ENCODE results near the gene ZNF416. TPM values are rescaled to one million over a fixed set of nuclear protein-coding genes. Genes with fewer than 3 reads are reported as not detected.

ZNF416 gene
- total and polyA plus RNA-seq, 2 experiments from 2014 or later, result 4.3 to 11.9 TPM

DNA sequence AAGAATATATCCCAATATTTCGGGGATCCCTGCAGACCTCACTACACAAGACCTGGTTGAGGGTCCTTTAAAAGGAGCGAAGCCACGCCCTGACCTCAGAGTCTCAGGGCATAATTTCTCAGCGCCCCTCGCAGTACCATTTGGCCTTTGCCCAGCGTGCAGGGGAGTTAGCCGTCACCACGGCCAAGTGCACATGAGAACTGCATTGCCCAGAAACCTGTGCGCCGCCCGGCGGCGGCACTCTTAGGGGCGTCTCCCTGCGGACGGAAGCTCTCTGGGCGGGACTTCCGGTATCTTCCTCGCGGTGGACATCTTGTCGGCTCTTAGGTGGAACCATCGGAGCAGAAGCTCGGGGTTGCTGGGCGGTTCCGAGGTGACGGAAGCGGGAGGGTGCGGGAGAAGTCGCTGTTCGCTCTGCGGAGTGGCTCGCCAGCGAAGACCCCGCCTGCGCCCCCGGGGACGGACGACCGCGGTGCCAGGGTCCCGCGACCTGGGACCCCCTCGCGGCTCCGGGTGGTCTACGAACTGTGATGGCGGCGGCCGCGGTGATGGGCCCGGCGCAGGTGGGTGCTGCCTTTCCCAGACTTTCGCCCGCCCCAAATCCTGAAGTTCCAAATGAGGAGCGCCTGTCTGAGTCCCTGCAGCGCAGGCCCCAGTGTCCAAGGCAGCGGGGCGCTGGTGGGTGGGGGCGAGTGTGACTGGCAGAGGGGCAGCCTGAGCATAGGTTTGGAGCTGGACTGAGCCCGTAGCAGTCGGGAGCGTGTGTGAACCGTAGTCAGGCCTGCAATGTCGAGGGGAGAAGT is 35.4 kb upstream of the ZNF416 start, which contains the start of gene ZNF134:
Gene ZNF134, plus strand, starts transcription at position 302 of the 803 bp plus-strand sequence. CDS start 5,227 bp downstream, outside the sequence.
- peak within 1 kb of the TSS; percentile 89 for H3K27ac Mint-ChIP-seq

More for the DNA sequence above, 35.4 kb upstream of the ZNF416 start, which contains the start of gene ZNF134:
- H3K27me3 Mint-ChIP-seq (ENCODE audit: insufficient read depth, low read depth, poor library complexity), result peaks cover 20% of the 10 kb centered on the region
- peaks cover 8% of the 10 kb centered on the region; the same call in 1 of the 3 replicates for H3K4me1 Mint-ChIP-seq
- Histone ChIP-seq H3K4me3 (peak within 1 kb of the TSS; percentile 100), H3K27me3 (ENCODE audit: insufficient read depth) (no peaks in the 10 kb centered on the region), H4K20me1 (replicated peaks; ENCODE audit: insufficient read depth) (no peaks in the 10 kb centered on the region; the same call in 1 of the 2 replicates), H3K9me2 (ENCODE audit: insufficient read depth) (peaks cover 29% of the 10 kb centered on the region), H2AFZ (peak within 1 kb of the TSS; percentile 93), H3K4me1 (ENCODE audit: insufficient read depth) (0 out of 2 replicates have a peak, but pooled peaks cover 3% of the 10 kb centered on the region), H3F3A (replicated peaks; ENCODE audit: low read depth) (no peaks in the 10 kb centered on the region), H3K27ac (ENCODE audit: low read depth) (peak within 1 kb of the TSS; percentile 66; the same call in 1 of the 2 replicates), H3K4me2 (peak within 1 kb of the TSS; percentile 97), H3K36me3 (ENCODE audit: insufficient read depth) (peaks cover 36% of the 10 kb centered on the region), H3K79me2 (replicated peaks; ENCODE audit: insufficient read depth) (peaks cover 50% of the 10 kb centered on the region)
- peak within 1 kb of the TSS; percentile 95 for H3K4me3 Mint-ChIP-seq
- TF ChIP-seq, protein P1, sequence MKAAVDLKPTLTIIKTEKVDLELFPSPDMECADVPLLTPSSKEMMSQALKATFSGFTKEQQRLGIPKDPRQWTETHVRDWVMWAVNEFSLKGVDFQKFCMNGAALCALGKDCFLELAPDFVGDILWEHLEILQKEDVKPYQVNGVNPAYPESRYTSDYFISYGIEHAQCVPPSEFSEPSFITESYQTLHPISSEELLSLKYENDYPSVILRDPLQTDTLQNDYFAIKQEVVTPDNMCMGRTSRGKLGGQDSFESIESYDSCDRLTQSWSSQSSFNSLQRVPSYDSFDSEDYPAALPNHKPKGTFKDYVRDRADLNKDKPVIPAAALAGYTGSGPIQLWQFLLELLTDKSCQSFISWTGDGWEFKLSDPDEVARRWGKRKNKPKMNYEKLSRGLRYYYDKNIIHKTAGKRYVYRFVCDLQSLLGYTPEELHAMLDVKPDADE (IDR thresholded peaks at IDR 0.05), result peak; percentile 91
- peak; percentile 85 for TF ChIP-seq POLR2AphosphoS5 (IDR thresholded peaks at IDR 0.05; ENCODE audit: low read depth)
- TF ChIP-seq CREB1 (CRISPR knock-in tag; IDR thresholded peaks at IDR 0.05; ENCODE audit: low read depth), result peak; percentile 61; the same call in 1 of the 2 replicates
- TF ChIP-seq NANOG (IDR thresholded peaks at IDR 0.05; ENCODE audit: borderline replicate concordance), result no peak
- TF ChIP-seq, protein P2, sequence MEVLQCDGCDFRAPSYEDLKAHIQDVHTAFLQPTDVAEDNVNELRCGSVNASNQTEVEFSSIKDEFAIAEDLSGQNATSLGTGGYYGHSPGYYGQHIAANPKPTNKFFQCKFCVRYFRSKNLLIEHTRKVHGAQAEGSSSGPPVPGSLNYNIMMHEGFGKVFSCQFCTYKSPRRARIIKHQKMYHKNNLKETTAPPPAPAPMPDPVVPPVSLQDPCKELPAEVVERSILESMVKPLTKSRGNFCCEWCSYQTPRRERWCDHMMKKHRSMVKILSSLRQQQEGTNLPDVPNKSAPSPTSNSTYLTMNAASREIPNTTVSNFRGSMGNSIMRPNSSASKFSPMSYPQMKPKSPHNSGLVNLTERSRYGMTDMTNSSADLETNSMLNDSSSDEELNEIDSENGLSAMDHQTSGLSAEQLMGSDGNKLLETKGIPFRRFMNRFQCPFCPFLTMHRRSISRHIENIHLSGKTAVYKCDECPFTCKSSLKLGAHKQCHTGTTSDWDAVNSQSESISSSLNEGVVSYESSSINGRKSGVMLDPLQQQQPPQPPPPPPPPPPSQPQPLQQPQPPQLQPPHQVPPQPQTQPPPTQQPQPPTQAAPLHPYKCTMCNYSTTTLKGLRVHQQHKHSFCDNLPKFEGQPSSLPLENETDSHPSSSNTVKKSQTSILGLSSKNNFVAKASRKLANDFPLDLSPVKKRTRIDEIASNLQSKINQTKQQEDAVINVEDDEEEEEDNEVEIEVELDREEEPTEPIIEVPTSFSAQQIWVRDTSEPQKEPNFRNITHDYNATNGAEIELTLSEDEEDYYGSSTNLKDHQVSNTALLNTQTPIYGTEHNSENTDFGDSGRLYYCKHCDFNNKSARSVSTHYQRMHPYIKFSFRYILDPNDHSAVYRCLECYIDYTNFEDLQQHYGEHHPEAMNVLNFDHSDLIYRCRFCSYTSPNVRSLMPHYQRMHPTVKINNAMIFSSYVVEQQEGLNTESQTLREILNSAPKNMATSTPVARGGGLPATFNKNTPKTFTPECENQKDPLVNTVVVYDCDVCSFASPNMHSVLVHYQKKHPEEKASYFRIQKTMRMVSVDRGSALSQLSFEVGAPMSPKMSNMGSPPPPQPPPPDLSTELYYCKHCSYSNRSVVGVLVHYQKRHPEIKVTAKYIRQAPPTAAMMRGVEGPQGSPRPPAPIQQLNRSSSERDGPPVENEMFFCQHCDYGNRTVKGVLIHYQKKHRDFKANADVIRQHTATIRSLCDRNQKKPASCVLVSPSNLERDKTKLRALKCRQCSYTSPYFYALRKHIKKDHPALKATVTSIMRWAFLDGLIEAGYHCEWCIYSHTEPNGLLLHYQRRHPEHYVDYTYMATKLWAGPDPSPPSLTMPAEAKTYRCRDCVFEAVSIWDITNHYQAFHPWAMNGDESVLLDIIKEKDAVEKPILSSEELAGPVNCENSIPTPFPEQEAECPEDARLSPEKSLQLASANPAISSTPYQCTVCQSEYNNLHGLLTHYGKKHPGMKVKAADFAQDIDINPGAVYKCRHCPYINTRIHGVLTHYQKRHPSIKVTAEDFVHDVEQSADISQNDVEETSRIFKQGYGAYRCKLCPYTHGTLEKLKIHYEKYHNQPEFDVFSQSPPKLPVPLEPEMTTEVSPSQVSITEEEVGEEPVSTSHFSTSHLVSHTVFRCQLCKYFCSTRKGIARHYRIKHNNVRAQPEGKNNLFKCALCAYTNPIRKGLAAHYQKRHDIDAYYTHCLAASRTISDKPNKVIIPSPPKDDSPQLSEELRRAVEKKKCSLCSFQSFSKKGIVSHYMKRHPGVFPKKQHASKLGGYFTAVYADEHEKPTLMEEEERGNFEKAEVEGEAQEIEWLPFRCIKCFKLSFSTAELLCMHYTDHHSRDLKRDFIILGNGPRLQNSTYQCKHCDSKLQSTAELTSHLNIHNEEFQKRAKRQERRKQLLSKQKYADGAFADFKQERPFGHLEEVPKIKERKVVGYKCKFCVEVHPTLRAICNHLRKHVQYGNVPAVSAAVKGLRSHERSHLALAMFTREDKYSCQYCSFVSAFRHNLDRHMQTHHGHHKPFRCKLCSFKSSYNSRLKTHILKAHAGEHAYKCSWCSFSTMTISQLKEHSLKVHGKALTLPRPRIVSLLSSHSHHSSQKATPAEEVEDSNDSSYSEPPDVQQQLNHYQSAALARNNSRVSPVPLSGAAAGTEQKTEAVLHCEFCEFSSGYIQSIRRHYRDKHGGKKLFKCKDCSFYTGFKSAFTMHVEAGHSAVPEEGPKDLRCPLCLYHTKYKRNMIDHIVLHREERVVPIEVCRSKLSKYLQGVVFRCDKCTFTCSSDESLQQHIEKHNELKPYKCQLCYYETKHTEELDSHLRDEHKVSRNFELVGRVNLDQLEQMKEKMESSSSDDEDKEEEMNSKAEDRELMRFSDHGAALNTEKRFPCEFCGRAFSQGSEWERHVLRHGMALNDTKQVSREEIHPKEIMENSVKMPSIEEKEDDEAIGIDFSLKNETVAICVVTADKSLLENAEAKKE (CRISPR knock-in tag; IDR thresholded peaks at IDR 0.05), result no peak
- TF ChIP-seq STAT1 (IDR thresholded peaks at IDR 0.05; ENCODE audit: unreplicated experiment), result no peak
- TF ChIP-seq EZH2 (IDR thresholded peaks at IDR 0.05; ENCODE audit: low read depth, unreplicated experiment), result no peak
- no peak for TF ChIP-seq REST (IDR thresholded peaks at IDR 0.05; ENCODE audit: unreplicated experiment)
- no peak for TF ChIP-seq ZNF331 (CRISPR knock-in tag; IDR thresholded peaks at IDR 0.05; ENCODE audit: low read depth)
- no peak for TF ChIP-seq ZNF114 (CRISPR knock-in tag; IDR thresholded peaks at IDR 0.05)
- no peak for TF ChIP-seq EZH2phosphoT487 (IDR thresholded peaks at IDR 0.05; ENCODE audit: unreplicated experiment)
- TF ChIP-seq, protein P3, sequence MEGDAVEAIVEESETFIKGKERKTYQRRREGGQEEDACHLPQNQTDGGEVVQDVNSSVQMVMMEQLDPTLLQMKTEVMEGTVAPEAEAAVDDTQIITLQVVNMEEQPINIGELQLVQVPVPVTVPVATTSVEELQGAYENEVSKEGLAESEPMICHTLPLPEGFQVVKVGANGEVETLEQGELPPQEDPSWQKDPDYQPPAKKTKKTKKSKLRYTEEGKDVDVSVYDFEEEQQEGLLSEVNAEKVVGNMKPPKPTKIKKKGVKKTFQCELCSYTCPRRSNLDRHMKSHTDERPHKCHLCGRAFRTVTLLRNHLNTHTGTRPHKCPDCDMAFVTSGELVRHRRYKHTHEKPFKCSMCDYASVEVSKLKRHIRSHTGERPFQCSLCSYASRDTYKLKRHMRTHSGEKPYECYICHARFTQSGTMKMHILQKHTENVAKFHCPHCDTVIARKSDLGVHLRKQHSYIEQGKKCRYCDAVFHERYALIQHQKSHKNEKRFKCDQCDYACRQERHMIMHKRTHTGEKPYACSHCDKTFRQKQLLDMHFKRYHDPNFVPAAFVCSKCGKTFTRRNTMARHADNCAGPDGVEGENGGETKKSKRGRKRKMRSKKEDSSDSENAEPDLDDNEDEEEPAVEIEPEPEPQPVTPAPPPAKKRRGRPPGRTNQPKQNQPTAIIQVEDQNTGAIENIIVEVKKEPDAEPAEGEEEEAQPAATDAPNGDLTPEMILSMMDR (conservative IDR thresholded peaks at IDR 0.05; ENCODE audit: low read depth in 2 of 2), result no peak
- TF ChIP-seq JUNB (IDR thresholded peaks at IDR 0.05; ENCODE audit: unreplicated experiment), result no peak
- H3K9me3 Mint-ChIP-seq, result peaks cover 55% of the 10 kb centered on the region
- peak; percentile 99 for ATAC-seq
- peak; percentile 97 for DNase-seq (ENCODE audit: low spot score)
- H3K36me3 Mint-ChIP-seq (ENCODE audit: low read depth), result peaks cover 52% of the 10 kb centered on the region
